Renal pelvis (tissue), 4 donors: ENCODE measurements around the gene RLF. TPM values are rescaled to one million over a fixed set of nuclear protein-coding genes. Genes with fewer than 3 reads are reported as not detected.
"Not testable (repeated sequence)": the region's sequence is repeated elsewhere in the genome, so short reads cannot be mapped to it uniquely, and the experiment has no call there.

Source experiments
- DNase-seq: peaks from one replicate; pipeline ENCODE4 v3.0.0-alpha.2; 2013
- polyA plus RNA-seq, 3 donors: library from polyadenylated mRNA; unstranded; fragments of 120-200 nt; gene quantifications; one replicate each; pipeline ENCODE4 v1.2.1, GENCODE V29; 2013; ENCODE audit not compliant: insufficient read length in 3 of 3

The RLF gene
- polyA plus RNA-seq, 3 donors: 22.2 to 25.5 (median 23.6) TPM

GRCh38 chr1:40161888-40162397, 756 bp downstream of the RLF start:
- DNase-seq: peak; percentile 39

GRCh38 chr1:40162753-40163441, 1.7 kb downstream of the RLF start:
- no peak for DNase-seq

- DNase-seq: no peak
Measured at GRCh38 chr1:40167317-40167716, 6.1 kb downstream of the RLF start.

GRCh38 chr1:40171036-40171435, 9.8 kb downstream of the RLF start:
- DNase-seq: no peak

GRCh38 chr1:40174788-40175187, 13.6 kb downstream of the RLF start:
- DNase-seq: no peak

- DNase-seq: not testable (repeated sequence)
Measured at GRCh38 chr1:40176989-40177388, 15.8 kb downstream of the RLF start.

GRCh38 chr1:40178200-40178599, 17.0 kb downstream of the RLF start:
- DNase-seq: no peak

GRCh38 chr1:40179496-40180089, 18.4 kb downstream of the RLF start:
- no peak for DNase-seq

- no peak for DNase-seq
Measured at GRCh38 chr1:40183055-40183710, 22.0 kb downstream of the RLF start.

GRCh38 chr1:40184193-40184592, 23.0 kb downstream of the RLF start:
- DNase-seq: no peak

- no peak for DNase-seq
Measured at GRCh38 chr1:40185951-40186864, 25.0 kb downstream of the RLF start.

GRCh38 chr1:40187399-40187798, 26.2 kb downstream of the RLF start:
- DNase-seq: no peak

GRCh38 chr1:40194639-40195038, 33.5 kb downstream of the RLF start:
- not testable (repeated sequence) for DNase-seq

GRCh38 chr1:40197656-40198055, 36.5 kb downstream of the RLF start:
- DNase-seq: no peak

- DNase-seq: no peak
Measured at GRCh38 chr1:40199126-40199525, 37.9 kb downstream of the RLF start.

- DNase-seq: no peak
Measured at GRCh38 chr1:40204856-40205255, 43.7 kb downstream of the RLF start.

- DNase-seq: no peak
Measured at GRCh38 chr1:40210511-40211204, 49.5 kb downstream of the RLF start.

GRCh38 chr1:40218333-40218732, 57.1 kb downstream of the RLF start:
- no peak for DNase-seq

- not testable (repeated sequence) for DNase-seq
Measured at GRCh38 chr1:40221471-40221905, 60.3 kb downstream of the RLF start.

- DNase-seq: no peak
Measured at GRCh38 chr1:40221977-40222772, 61.0 kb downstream of the RLF start.
